ENCODE results near the gene TAF1A.

DNA sequence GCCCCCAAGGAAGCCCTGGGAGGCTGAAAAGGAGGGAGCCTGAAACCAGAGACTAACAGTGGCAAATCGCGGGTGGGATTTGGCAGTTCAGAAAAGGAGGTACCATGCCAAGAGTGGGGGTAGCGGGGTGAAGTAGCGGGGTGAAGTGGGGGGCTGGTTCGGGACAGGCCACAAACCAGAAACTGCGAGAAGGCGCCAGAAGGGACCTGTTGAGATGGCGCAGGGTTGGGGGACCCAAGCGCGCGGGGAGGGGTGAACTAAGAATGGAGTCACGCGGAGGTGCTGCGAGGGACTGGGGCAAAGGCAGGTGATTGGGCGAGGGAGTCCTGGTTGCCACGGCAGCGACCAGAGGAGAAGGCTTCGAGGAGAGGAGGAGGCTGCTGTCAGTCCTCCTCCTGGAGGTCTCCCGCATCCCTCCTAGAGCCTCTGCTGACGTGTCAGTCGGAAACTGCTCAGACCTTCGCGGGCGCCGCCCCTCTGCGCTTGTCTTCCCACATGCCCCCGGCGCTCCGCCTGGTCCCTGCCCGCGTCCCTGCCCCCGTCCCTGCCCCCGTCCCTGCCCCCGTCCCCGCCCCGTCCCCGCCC lies 27.7 kb upstream of the TAF1A start:
- TF ChIP-seq CTCF (IDR thresholded peaks at IDR 0.05 in 8 of 11, conservative IDR thresholded peaks at IDR 0.05 in 3 of 11) (no peak), POLR2A (IDR thresholded peaks at IDR 0.05) (no peak)
